DMS79 (cell line): ENCODE results near the gene DAW1.

Experiments
- DNase-seq: peaks from one replicate; lab custom pipeline; 2025; lab: John Stamatoyannopoulos, UW

Gene DAW1

DNA sequence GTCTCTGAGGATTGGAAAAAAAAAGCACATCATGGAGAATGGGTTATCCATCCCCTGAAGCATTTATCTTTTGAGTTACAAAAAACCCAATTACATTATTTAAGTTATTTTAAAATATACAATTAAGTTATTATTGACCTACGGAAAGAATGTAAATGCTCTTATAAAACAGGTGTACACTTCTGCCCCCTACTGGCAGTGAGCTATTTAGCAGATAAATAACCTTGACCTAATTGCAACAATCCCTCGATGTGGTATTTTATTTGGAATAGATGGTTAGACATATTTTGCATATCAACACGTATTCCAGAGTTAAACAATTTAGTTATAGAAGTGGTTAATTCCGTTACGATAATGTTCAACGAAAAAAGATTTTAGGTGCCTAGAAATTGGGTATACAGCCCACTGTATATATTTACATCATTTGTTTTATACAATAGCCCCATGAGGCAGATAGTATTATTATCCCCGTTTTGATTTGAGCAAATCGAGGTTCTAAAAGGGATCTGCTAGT, 9.1 kb upstream of the DAW1 start:
- DNase-seq: no peak

DNA sequence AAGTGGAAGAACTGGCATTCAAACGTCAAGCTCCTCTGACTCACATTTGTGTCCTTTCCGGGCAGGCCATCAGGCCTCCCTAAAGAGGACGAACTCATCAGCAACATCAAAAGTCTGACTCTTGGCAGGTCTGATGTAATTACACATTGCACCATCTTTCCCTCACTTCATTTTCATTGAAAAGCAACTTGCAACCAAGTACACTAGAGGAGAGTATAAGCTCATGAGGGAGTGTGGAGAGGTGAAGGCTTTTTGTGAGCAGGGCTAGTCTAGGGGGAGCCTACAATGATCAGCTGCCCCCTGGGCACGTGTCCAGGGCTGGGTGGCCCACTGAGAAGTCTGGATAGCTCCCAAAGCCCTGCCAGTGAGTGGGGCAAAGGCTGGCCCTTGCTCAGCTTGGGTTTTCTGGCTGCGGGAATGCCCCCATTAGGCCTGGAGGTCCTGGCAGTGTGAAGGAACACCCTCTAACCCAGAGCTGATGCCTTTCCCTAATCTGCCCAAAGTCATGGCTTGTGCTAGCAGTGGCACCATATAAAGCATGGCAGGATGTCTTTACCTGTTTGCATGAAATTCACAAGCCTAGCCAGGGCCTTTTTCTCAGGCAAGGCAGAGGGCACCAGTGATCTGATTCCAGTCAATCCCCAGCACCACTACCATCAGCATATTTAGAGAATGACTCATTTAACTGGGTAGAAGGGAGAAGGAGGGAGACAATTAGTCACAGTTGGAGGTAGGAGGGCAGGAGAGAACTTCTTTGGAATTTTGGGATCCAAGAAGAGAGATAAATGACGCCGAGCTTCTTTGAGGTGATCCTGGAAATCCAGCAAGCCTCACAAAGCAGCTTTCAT, 8.5 kb upstream of the DAW1 start:
- DNase-seq: no peak

DNA sequence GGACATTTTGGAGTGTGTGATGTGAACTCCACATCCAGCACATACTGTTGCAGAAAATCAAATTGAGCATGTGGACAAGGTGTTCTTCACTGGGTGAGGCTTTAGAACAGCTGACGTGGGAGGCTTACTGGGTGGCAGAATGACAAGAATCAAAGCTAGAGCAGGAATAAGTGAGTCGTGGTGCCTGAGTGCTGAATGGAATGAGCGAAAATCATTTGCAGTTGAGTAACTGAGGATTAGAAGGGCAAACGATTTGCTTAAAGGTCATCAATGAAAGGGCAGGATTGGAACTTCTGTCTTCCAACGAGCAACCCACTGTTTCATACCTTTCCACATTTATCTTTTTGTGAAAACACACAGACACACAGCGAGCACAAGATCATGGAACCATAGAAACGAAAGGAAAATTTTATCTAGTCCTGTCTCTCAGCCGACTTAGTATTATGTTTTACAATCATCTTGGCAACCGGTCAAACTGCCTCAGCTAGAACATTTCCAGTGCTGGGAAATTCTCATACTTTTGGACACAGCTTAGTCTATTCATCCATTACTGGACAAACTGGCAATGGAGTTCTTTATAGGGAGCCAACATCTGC, 7.2 kb upstream of the DAW1 start:
- DNase-seq: no peak

DNA sequence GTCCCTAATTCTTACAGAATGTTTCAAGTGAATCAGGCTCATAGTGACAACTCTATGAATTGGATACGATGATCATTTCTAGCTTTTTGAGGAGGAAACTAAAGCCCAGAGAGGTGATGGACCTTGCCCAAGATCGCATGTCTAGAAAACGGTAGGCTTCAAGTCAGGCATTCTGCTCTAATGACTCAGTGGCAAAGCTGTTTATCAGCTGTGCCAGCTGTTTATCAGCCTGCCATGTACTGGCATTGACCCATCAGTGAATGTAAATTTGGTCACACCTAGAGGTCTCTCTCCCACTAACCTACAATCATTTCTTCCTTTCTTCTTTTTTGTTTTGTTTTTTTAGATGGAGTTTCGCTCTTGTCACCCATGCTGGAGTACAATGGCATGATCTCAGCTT, 6.1 kb upstream of the DAW1 start:
- no peak for DNase-seq

DNA sequence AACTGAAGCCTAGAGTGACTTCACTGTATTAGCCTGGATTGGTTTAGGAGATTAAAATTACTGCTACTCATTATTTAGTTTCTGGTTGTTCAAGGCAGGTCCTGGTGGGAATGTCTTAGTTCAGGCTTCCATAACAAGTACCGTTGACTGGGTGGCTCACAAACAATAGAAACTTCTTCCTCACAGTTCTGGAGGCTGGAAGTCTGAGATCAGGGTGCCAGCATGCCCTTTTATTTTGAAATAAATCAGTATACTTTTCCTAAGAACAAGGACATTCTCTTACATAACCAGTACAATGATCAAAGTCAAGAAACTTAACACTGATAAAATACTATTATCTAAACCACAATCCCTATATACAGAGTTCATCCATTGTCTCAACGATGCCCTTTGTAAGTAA, 4.0 kb upstream of the DAW1 start:
- DNase-seq: no peak

DNA sequence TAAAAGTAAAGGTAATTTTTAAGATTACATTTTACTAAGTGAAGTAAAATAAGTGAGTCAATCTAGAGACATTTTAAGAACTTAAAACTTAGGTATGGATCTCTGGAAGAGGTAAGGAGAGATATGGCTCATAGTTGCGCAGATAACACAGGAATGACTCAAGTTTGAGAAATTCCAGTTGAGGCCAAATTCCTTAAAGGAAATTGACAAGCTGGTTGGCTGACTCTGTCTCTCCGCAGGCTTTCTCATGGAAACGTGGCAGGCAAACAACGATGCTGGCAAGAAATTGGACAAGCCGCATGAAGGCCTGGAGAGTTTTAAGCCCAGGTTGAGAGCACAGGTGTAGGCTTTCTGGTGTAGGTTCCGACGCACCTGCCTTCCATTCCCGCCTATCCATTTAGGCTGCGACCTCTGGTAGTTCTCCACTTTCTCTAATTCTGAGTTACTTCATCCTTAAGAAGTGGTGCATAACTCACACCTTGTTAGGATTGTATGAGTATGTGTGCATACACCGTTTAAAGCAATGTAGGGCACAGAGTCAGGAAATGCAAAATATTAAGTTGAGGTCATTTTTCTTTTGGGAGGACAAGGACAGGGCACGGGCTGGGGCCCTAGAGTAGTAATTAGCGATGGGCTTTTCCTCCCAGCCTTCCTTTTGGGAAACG, 589 bp upstream of the DAW1 start:
- no peak for DNase-seq

DNA sequence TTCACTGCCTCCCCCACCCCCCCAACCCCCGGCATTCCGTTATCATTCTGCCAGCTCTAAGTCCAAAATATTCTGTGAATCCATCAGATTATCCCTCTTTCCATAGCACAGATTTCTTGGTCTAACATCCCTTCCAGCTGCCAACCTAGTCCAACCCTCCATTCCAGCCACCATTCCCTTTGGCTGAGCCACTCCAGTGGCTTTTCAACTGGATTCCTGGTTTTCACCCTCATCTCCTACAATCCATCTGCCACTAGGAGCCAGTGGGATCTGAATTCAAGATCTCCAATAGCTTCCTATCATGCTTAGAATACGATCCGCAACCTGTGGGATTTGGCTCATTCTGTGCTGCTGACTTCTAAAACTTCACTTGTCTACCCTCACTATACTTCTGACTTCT, 1.2 kb downstream of the DAW1 start:
- no peak for DNase-seq

DNA sequence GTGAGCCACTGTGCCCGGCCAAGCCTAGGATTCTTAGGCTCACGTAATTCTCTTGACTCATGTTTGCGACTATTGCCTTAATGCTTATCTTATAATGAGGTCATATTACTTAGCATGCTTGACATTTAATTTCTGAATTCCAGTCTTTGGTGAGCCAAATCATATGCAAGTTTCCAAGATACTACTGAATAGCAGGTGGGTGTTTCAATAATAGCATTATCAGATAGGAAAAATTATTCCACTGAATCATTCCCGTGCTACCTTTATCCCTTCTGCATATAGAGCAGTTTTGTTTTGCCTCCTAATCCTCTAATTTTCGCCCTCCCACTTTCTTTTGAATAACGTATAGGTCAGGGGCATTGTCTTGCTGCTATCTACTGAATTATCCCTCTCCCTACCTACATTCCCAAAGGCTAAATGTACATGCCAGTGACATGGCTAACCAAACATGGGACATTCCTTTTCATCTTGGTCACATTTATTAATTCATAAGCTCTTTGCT, 4.9 kb downstream of the DAW1 start:
- DNase-seq: no peak

DNA sequence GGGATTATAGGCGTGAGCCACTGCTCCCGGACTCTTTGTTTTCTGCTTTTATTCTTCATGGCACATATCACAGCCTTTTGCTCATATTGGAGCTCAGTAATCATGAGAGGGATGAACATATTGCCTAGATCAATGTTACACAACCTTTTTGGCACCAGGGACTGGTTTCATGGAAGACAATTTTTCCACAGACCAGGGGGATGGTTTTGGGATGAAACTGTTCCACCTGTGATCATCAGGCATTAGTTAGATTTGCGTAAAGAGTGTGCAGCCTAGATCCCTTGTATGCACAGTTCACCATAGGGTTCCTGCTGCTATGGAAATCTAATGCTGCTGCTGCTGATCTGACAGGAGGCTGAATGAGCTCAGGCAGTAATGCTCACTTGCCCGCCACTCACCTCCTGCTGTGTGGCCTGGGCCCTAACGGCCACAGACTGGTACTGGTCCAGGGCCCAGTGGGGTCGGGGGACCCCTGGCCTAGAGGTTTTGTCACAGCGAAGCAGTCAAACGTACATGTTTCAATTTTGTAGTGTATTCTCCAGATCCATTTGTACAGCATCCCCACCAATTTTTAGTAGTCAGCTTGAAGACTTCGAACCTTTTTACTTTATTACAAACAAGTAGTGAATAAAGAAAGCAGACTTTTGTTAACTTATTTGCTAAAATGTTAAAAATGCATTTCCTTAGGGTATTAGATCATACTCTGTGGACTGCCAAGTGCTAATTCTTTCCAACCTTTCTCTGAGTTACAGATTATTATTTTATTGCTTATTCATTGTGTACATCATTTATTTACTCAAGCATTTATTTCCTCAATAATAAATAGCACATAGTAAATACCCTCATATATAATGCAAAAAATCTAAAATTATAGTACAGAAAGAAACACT, 6.2 kb downstream of the DAW1 start:
- no peak for DNase-seq

DNA sequence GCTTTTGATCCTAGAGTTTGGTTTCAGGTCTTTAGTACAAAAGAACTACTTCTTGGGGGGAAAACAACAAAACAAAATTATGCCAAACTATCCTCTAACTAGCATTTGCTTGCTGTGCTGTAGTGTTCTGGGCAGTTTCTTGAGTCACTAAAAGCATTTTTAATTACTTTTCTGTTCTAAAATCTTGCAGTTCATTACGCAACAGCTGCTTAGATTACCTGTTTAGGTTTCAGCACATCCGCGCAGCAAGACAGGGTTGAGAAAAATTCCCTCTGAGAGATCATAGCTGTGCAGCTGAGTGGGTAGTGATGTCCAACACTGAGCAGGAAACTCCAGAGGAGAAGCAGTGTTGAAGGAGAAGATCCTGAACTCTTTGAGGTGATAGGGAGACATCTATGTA, 9.0 kb downstream of the DAW1 start:
- no peak for DNase-seq

DNA sequence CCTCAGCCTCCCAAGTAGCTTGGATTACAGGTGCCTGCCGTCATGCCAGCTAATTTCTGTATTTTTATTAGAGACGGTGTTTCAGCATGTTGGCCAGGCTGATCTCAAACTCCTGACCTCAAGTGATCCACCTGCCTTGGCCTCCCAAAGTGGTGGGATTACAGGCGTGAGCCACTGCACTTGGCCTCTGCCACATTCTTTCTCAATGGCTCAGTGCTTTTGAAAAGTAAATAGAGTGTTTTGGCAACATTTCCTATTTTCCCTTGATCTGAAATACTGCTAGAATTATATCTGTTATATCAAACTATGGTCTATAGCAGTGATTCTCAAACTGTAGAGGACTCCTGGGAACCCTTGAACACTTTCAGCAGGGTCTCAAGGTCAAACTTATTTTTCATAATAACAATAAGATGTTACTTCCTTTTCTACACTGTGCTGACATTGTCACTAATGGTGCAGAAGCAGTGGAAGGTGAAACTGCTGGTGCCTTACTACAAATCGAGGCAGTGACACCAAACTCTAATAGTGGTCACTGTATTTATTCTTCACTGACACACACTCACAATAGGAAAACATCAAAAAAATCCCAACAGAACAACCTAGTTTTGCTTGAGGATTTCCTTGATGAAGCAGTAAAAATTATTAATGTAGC, 10.6 kb downstream of the DAW1 start:
- no peak for DNase-seq

DNA sequence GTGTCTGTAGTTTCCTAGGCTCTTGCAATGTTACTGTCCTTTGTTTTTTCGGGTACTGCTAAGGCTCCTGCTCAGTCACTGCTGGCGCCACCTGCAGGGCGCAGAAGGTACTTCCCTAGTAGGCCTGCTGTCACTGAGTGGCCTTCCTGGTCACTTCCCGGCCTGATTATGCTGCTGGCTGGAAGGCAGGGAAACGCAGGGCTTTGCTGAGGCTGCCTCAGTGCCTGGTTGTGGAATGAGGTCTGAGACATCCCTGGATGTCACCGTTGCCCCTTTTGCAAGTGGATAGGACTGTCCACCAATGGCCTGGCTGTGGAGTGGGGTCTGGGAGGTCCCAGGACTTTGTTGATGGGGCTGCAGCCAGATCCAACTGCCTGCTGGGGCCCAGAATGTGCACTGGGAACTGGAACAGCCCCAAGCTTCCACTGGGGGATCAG, 13.1 kb downstream of the DAW1 start:
- no peak for DNase-seq

DNA sequence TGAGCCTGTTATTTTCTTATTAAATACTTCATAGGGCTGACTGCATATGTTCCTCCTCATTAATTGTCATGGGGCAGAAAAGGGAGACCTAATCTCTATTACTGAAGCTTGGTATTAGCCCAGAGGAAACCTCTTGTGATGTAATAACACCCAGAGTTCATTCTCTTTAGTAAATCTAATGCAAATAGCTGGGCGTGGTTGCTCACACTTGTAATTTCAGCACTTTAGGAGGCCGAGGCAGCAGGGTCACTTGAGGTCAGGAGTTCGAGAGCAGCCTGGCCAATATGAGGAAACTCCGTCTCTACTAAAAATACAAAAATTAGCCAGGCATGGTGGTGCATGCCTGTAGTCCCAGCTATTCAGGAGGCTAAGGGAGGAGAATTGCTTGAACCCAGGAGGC, 14.7 kb downstream of the DAW1 start:
- DNase-seq: no peak

DNA sequence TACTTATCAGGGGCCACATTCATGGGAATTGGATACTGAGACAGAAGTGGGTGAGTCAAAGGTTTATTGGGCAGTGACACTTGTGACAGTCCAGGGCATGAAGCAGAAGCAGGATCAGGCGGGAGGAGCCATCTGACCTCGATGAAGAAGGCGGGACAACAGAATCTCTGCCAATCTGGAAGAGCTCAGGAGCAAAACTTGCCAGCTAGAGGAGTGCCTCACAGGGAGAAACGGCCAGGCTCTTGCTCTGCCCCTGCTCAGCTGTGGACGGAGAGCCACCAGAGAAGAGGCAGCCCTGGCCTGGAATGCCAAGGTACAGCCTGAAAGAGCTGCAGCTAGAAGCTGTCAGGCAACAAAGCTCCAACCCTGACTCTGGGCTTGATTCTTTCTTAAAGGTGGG, 16.9 kb downstream of the DAW1 start:
- no peak for DNase-seq

DNA sequence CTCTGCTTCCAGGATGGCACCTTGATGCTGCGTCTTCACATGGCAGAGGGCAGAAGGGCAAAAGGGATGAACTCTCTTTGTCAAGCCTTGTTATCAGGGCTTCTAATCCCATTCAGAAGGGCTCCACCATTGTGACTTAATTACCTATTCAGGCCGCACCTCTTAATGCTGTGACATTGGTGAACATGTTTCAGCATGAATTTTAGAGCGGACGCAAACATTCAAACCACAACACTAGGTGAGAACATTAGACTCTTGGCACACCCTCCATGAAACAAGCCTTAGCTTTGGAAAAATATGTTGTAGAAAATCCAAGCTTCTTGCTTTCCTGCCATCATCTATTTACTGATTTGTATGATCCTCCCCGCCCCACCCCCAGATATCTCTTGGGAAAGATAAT, 17.9 kb downstream of the DAW1 start:
- DNase-seq: peak; percentile 1

DNA sequence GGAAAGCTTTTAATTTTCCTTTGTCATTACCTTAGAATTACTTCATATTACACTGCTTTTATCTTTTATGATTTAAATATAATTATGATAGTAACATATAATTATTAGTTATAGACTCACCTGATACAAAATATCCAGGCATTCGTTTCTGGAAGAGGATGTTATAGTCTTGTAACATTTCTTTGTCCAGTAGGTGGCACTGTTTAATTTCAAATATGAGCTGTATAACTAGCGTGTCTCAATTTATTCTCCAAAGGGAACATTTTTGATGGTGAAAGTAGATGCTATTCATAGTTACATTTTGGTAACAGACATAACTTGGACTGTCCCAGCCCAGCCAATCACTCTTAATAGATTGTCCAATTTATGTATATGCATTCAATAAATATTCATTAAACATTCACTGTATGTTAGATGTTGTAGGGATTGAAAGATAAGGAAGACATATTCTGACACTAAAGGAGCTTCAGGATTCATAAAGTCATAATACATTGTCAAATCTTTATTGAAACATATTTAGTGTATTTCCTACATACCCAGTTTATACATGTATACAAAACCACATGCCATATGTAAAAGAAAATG, 19.2 kb downstream of the DAW1 start:
- DNase-seq: peak; percentile 18

DNA sequence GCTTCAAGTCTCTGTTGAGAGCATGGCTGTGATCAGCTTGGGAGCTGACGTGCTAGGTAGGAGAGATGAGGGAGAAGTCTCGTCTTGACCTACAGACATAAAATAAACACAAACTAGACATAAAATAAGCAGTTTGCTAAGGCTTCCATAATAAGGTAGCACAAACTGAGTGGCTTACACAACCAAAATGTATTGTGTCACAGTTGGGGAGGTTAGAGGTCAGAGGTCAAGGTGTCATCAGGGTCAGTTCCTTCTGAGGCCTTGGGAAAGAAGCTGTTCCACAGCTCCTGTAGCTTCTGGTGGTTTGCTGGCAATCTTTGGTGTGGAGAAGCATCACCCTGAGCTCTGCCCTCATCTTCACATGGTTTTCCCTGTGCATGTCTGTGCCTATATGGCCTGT, 20.2 kb downstream of the DAW1 start:
- DNase-seq: no peak

DNA sequence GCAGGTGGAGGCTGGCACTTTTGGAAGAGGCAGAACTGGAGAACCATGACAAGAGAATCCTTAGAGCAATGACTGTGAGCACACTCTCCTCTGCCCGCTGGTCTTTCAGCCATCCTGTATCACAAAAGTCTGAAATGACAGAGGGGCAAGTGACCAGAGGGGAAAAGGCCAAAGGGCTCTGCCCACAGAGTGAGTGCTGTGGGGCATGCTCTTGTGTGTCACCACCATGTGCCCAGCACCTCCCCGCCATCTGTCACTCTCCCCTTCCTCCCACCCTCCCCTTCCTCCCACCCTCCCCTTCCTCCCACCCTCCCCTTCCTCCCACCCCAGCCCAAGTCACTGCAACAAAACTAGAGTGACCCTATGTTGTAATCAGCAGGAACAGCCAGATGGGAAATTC, 31.9 kb downstream of the DAW1 start:
- no peak for DNase-seq

DNA sequence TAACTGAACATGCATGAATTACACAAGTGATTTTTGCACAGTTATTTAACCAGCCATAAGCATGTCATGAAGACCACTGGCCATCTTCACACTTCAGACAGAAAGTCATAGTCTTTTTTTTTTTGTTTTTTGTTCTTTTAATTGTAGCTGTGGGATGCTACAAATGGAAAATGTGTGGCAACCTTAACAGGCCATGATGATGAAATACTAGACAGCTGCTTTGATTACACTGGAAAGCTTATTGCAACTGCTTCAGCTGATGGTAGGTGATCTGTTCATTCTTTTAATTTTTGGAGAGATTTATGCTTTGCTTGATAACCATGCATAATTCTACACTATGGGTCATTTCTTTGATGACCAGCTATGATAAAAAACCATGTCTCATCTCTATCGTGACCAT, 35.6 kb downstream of the DAW1 start:
- no peak for DNase-seq

DNA sequence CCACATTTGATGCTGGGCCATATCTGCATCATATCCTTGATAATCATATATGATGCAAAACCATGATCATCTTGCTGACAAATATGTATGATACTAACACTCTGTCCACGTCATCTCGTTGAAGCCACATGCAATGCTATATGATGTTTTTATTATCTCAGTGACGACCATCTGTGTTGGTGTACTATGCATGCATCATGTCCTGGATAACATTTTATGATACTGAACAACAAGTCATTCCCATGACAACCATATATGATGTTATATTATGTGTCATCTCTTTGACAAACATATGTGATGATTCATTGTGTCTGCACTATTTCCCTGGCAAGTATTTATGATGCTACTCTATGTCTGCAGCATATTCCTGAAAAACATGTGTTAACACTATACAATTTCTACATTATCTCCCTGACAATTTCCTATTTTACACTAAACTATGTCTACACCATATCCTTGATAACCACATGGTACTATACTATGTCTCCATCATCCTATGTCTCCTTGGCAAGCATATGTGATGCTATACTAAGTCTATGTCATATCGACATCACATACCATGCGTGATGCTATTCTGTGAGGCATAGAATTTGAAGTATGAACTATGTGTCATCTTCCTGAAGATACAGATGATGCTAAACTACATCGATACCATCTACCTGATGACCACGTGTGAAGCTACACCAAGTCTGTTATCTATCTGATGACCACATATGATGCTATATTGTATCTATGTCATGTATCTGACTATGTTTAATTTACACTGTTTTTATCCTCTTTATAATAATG, 37.0 kb downstream of the DAW1 start:
- no peak for DNase-seq
